Loucy (cell line): ENCODE data around the gene GAPT.

Source experiments
- H2AFZ ChIP-seq: fragments of 200-600 bp; sonication (generic); 2 replicates; pipeline ENCODE4 v1.6.0; 2016; ENCODE audit warnings: antibody characterized with exemption, mild to moderate bottlenecking, low read length, moderate library complexity
- H3F3A ChIP-seq: fragments of 200-600 bp; 2 replicates; pipeline ENCODE4 v1.6.0; 2016; ENCODE audit warnings: antibody characterized with exemption, low read depth, mild to moderate bottlenecking
- H3K27me3 ChIP-seq: fragments of 200-600 bp; sonication (generic); 2 replicates; pipeline ENCODE4 v1.6.1; 2014; ENCODE audit warnings: low read length, mild to moderate bottlenecking; ENCODE audit not compliant: insufficient read depth, poor library complexity, severe bottlenecking
- H3K36me3 ChIP-seq: fragments of 200-600 bp; sonication (generic); 2 replicates; pipeline ENCODE4 v1.6.1; 2016; ENCODE audit warnings: low read length; ENCODE audit not compliant: insufficient read depth
- H3K4me1 ChIP-seq: fragments of 200-600 bp; sonication (generic); 2 replicates; pipeline ENCODE4 v1.5.1; 2014; ENCODE audit warnings: low read length, mild to moderate bottlenecking; ENCODE audit not compliant: insufficient read depth, poor library complexity, severe bottlenecking
- H3K4me2 ChIP-seq: fragments of 200-600 bp; sonication (generic); 2 replicates; pipeline ENCODE4 v1.6.0; 2014; ENCODE audit warnings: antibody characterized with exemption, low read length, low read depth, mild to moderate bottlenecking; ENCODE audit not compliant: poor library complexity, severe bottlenecking
- H3K4me3 ChIP-seq: fragments of 200-600 bp; sonication (generic); 2 replicates; pipeline ENCODE4 v1.5.1; 2014; ENCODE audit warnings: low read length, mild to moderate bottlenecking, mixed read lengths; ENCODE audit not compliant: poor library complexity, severe bottlenecking
- H3K79me2 ChIP-seq: fragments of 200-600 bp; sonication (generic); 2 replicates; pipeline ENCODE4 v1.6.1; 2014; ENCODE audit warnings: low read length; ENCODE audit not compliant: insufficient read depth
- H3K9ac ChIP-seq: fragments of 200-600 bp; sonication (generic); 2 replicates; pipeline ENCODE4 v1.6.0; 2014; ENCODE audit warnings: mild to moderate bottlenecking, low read depth, low read length, moderate library complexity; ENCODE audit not compliant: poor library complexity, severe bottlenecking
- H3K9me2 ChIP-seq: fragments of 200-600 bp; sonication (generic); replicated peaks from 2 replicates; pipeline ENCODE4 v1.6.1; 2016; ENCODE audit warnings: low read depth, low read length, mixed read lengths
- H3K9me3 ChIP-seq: fragments of 200-600 bp; sonication (generic); 2 replicates; pipeline ENCODE4 v1.6.1; 2014; ENCODE audit warnings: mild to moderate bottlenecking, antibody characterized with exemption, low read length, low read depth; ENCODE audit not compliant: insufficient read depth
- H4K20me1 ChIP-seq: fragments of 200-600 bp; sonication (generic); 2 replicates; pipeline ENCODE4 v1.6.0; 2014; ENCODE audit warnings: antibody characterized with exemption, low read length, mild to moderate bottlenecking; ENCODE audit not compliant: insufficient read depth, poor library complexity, severe bottlenecking
- EZH2phosphoT487 ChIP-seq: fragments of 200-600 bp; IDR thresholded peaks from 2 replicates; pipeline ENCODE4 v1.6.1; 2018; ENCODE audit warnings: antibody characterized with exemption, mild to moderate bottlenecking, moderate library complexity, borderline replicate concordance
- TF ChIP-seq, protein P1 (sequence below): fragments of 200-600 bp; sonication (generic); conservative IDR thresholded peaks from 2 replicates; pipeline ENCODE4 v1.5.1; 2014; ENCODE audit warnings: mild to moderate bottlenecking, antibody characterized with exemption, low read length

The GAPT gene

DNA sequence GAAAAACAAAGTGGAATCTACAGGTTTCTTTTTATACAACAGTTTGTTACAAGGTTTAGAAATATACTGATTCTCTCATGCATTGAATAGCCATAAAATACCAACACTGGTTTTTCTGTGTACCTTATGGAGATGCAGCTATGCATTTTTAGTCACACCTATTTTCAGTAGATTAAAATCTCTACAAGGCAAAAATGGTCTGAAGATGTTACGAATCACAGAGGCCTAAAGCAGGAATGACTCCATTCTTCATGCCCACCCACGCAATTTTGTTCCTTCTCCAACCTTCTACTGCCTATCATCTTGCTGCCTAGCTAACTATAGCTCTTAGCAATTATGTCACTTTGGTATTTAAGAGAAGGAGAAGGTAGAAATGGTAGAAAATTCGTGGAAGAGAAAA, 41.2 kb upstream of the GAPT start:
- Histone ChIP-seq H4K20me1 (no peaks in the 10 kb centered on the region), H3K9me2 (no peaks in the 10 kb centered on the region), H3K79me2 (no peaks in the 10 kb centered on the region), H3K27me3 (no peaks in the 10 kb centered on the region), H3K4me2 (no peak overlapping the region), H3K4me3 (no peak overlapping the region), H3K9ac (no peak overlapping the region), H3K4me1 (no peaks in the 10 kb centered on the region), H3F3A (no peaks in the 10 kb centered on the region), H3K9me3 (no peaks in the 10 kb centered on the region), H2AFZ (no peak overlapping the region), H3K36me3 (no peaks in the 10 kb centered on the region)
- TF ChIP-seq, protein P1, sequence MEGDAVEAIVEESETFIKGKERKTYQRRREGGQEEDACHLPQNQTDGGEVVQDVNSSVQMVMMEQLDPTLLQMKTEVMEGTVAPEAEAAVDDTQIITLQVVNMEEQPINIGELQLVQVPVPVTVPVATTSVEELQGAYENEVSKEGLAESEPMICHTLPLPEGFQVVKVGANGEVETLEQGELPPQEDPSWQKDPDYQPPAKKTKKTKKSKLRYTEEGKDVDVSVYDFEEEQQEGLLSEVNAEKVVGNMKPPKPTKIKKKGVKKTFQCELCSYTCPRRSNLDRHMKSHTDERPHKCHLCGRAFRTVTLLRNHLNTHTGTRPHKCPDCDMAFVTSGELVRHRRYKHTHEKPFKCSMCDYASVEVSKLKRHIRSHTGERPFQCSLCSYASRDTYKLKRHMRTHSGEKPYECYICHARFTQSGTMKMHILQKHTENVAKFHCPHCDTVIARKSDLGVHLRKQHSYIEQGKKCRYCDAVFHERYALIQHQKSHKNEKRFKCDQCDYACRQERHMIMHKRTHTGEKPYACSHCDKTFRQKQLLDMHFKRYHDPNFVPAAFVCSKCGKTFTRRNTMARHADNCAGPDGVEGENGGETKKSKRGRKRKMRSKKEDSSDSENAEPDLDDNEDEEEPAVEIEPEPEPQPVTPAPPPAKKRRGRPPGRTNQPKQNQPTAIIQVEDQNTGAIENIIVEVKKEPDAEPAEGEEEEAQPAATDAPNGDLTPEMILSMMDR: no peak
- TF ChIP-seq EZH2phosphoT487: no peak

DNA sequence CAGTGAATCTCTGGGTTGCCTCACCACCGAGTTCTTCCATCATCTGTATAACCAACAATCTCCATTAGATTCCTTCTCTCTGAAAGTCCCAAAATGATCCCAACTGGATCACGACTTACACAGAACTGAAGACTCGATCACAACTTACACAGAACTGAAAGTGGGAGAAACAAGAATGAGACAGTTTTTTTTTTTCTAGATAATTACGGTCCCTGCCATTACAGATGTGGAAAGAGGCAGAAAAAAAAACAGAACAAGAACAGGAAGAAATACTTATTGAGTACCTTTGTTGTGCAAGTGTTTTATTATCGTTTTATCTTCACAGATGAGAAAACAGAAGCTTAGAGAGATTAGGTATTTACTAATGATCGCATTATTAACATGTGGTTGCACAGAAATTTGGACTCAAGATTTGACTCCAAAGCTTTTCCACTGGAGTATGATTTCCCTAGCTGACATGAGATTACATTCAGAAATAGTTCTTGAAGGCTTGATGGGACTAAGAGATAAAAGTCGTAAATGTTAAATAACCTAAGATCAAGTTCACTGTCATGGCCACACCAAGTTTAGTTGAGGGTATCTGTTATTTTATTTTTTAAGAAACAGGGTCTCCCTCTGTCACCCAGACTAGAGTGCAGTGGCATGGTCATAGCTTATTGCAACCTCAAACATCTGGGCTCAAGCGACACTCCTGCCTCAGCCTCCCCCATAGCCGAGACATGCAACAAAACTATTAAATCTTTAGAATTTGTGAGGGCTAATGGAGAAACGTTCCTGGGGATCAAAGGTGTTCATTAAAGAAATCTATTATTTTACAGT, 40.2 kb upstream of the GAPT start:
- Histone ChIP-seq H3K4me1 (no peaks in the 10 kb centered on the region), H2AFZ (no peak overlapping the region), H4K20me1 (no peaks in the 10 kb centered on the region), H3K4me2 (no peak overlapping the region), H3K4me3 (no peak overlapping the region), H3K79me2 (no peaks in the 10 kb centered on the region), H3K9me3 (no peaks in the 10 kb centered on the region), H3K9me2 (no peaks in the 10 kb centered on the region), H3K36me3 (no peaks in the 10 kb centered on the region), H3F3A (no peaks in the 10 kb centered on the region), H3K9ac (no peak overlapping the region), H3K27me3 (no peaks in the 10 kb centered on the region)
- TF ChIP-seq EZH2phosphoT487: no peak
- TF ChIP-seq, protein P1: no peak

DNA sequence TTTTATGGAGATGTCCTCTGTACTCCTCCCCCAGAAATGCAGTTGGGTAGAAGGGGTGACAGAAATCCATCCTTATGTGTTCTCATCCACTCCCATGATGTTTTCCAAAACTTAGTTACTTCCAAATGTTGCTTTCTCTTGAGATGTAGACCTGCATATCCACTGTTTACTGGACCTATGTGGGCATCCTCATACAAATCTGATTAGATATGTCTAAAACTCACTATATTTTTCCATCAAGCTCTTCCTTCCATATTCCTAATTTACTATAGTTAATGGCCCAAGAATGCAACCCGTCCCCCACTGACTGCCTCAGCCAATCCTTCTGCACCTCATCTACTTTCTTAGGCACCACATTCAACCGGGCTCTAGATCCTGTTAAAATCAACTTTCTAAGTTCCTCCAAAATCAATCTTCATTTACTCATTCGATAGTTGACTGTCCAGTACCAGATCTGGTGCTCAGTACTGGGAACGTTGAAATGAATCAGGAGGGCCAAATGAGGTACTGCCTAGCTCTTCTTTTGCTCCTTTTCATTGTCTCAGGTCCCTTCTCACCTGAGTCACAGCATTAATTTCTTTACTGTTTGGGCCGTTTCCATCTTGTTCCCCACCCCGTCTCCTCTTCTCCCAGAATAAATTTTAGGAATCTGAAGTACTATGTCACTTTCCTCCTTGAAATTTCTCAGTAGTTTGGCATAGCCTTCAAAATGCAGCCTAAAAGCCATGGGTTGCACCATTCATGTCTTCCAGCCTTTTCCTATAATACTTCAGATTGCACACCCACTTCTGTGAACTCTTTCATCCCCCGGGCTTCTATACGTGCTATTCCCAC, 39.3 kb upstream of the GAPT start:
- Histone ChIP-seq H3K4me2 (no peak overlapping the region), H3K36me3 (no peaks in the 10 kb centered on the region), H4K20me1 (no peaks in the 10 kb centered on the region), H3K4me1 (no peaks in the 10 kb centered on the region), H3K27me3 (no peaks in the 10 kb centered on the region), H3K9me2 (no peaks in the 10 kb centered on the region), H2AFZ (no peak overlapping the region), H3K9me3 (no peaks in the 10 kb centered on the region), H3K4me3 (no peak overlapping the region), H3K79me2 (no peaks in the 10 kb centered on the region), H3F3A (no peaks in the 10 kb centered on the region), H3K9ac (no peak overlapping the region)
- TF ChIP-seq, protein P1: no peak
- TF ChIP-seq EZH2phosphoT487: no peak
